Stimulated activated CD8-positive, alpha-beta memory T cell treated with anti-CD3 and anti-CD28 coated beads, Interleukin-15, amount 100 ng/mL, for 4 hours (primary cell): ENCODE data around the gene MAN1C1.
A peak's percentile ranks its signal among the peaks of the same experiment; 100 is the strongest.
"Not testable (repeated sequence)": the region's sequence is repeated elsewhere in the genome, so short reads cannot be mapped to it uniquely, and the experiment has no call there.

Source experiments
- DNase-seq, 2 donors: peaks; one replicate each; pipeline ENCODE4 v3.0.0-alpha.2; 2020; ENCODE audit warnings: low read depth in 2 of 2

Gene MAN1C1

GRCh38 chr1:25657883-25658760 lies 41.5 kb downstream of the MAN1C1 start:
- DNase-seq, result no peak

DNA sequence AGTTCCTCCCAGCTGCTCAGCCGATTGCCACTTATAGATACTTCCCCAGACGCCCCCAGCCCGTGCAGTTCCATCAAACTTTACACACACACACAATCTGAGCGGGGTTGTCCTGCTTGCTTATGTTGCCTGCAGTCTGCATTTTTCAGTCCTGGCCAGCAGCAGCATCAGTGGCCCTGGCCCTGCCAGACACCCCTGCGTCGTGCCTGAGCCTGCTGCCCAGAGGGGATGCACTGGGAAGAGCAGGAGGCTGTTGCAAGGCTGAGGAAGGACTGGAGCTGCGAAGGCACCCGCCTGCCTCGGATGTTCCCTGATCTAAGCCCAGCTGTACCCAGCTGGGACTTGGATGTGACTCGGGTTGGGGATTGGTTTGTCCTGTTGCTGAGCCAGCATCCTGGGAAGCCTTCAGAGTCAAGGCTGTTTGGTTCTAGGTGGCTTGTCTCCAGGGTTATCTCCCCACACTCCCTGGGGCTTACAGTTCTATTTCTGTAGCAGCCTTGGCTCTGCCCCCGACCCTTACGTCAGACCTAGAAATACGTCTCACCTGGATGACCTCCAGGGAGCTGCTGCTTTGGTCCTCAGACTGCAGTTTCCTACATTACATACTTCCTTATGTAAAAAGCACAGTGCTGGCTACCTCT lies 42.3 kb downstream of the MAN1C1 start:
- DNase-seq, result no peak

GRCh38 chr1:25661043-25661815 lies 44.6 kb downstream of the MAN1C1 start:
- no peak for DNase-seq

DNA sequence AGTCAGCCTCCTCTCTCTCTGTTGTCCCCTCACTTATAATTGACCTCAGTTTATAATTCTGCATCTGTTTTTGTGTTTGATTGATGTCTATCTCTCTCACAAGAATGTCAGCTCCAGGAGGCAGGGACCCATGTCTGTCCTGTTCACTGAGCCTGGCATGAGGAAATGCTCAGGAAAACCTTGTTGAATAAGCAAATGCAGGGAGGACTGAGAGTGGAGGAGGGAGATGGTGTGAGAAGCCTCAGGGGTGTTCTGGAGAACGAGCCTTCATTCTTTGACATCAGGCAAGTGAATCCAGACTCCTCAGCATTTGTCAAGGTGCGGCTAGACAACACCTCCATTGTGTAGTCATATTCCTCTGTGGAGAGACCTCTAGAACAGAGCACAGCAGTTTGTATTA lies 45.5 kb downstream of the MAN1C1 start:
- no peak for DNase-seq

GRCh38 chr1:25662959-25663358 lies 46.4 kb downstream of the MAN1C1 start:
- DNase-seq, result not testable (repeated sequence)

DNA sequence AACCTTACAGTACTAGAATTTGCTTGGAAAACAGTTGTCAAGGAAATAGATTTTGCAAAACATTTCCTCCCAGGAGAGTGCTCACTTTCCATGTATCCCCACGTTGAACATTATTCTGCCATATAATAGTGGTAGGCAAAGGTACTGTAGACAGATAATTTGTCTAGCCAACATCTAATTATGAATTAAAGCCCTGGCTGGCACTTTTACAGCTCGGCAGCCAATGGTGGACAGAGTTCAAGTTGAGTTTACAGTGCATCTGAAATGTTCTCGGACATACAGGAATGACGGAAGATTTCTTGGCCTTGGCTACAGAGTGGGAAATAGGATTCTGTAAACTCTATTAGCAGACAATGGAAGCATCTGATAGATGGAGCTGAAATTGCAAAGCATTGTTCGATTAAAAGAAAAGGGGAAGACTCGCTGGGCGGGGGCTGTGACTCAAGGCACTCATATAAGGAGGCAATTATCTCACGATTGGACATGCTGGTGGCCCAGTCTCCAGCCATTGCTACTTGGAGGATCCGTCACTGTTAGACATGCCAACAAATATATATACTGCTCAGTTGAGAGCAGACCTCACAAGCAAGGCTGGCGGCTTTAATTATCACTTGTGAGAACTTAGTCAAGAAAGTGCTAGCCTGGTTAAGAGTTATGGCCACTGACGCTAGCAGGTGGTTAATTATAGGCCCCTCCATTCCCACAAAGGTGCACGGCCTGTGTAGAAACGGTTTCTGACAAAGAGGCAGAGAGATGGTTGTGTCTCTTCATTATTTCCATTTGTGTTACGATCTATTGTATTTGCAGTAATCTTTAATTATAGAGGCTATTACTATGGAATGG lies 48.0 kb downstream of the MAN1C1 start:
- DNase-seq, result no peak

- no peak for DNase-seq
Measured at GRCh38 chr1:25666460-25666859, 49.9 kb downstream of the MAN1C1 start.

- DNase-seq, result no peak
Measured at GRCh38 chr1:25668931-25669573, 52.5 kb downstream of the MAN1C1 start.

DNA sequence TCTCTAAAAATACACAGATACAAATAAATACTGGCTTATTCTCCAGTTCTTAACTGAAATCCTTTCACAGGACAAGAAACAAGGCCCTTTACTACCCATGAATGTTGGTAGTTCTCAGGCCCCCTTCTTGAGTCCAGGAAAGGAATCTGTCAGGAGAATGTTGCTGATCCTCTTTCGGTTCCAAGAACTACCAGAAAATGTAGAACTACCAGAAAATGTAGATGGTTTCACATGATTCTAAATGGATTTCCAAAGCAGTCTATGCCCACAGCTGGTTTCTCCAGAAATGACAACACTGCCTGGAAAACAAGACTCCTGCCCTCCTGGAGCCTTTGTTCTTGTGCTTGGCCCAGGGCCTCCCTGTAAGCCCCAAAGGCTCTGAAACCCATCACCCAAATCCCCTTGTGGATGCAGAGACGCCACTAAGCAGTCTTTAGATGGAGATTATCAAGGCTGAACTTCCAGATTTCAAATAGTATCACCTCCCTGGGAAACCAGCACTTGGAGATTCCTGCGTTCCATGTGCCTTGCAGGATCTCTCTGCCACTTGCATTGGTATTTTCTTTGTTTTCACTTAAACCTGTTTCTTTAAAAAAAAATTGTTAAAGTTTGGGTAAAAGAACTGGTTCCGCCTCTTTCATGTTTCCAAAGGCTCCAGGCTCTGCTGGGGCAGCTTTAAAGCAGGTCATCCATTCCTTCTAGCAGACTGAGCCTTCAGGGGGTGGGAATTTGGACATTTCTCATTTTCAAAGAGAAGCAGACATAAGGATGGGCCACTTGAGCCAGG lies 53.4 kb downstream of the MAN1C1 start:
- no peak for DNase-seq

GRCh38 chr1:25671929-25672328 lies 55.3 kb downstream of the MAN1C1 start:
- DNase-seq, result no peak

DNA sequence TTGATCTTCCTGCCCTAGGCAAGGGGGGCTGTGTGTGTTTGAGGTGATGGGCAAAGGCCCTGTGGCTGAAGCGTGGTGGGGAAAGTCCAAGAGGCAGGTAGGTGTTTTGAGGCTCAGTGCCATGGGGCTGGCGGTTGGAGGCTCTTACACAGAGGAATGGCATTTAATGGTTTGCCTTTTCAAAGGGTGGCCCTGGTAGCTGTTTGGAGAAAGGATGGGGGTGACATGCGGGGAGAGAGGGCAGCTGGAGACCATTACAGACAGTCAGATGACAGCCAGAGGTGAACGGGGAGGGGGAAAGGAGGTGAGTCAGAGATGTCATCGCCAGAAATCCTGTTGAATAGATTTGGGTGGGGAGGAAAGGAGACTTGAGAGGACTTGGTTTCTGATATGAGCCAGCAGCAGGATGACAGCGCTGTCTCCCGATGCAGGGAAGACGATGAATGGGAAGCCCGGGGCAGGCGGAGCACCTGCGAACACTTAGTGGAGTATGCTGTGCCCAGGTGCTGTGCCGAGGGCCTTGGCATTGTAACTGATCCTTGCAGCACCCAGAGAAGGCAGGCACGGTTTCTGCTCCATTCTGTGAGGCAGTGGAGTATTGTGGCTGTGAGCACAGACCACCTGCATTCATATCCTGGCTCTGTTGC lies 56.3 kb downstream of the MAN1C1 start:
- no peak for DNase-seq

DNA sequence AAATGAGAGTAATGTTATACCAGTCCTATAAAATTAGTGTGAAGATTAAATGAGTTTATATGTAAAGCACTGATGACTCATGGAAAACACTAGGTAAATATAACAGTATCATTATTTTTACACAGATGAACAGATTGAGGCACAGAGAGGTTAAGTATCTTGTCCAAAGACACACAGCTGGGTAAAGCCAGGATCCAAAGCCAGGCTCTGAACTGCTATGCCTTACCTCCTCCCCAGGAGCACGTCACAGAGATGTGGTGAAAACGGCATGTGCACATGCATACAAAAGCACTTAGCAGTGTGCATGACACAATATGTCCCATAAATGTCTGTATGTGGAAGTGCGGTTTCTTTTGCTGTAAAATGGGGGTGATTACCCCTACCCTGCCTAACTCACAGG lies 56.9 kb downstream of the MAN1C1 start:
- DNase-seq, result no peak

DNA sequence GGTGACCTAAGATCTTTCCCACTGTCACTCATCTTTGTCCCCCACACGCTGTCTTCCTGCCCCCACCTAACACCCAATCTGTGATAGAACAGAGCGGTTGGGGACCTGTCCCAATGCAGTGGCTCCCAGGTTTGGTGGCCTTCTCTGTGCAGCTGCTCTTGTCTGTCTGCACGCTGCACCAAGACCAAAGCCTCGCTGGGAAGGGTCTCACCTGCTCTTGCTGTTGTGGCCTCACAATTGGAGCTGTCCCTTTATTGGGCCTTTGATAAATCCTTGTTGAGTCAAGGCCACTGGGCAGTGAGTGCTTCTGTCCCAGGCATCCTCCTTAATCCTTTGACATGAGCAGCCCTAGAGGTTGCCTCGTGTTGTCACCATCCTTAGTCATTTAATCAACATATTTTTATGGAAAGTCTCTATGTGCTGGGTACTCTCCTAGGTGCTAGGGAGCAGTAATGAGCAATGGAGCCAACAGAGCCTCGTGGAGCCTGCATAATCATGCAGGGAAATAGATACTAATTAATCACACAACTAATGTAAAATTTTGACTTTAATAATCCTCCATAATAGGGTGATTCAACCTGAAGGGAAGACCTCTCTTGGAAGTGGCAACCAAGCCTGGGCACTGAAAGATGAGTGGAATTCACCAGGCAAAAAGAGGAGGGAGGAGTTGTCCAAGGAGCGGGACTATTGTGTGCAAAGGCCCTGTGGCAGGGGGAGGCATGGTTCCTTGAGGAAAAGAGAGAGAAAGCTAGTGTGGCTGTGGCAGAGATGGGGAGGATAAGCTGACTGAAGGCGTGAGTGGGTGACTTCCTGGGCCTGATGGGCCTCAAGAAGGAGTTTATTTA lies 57.6 kb downstream of the MAN1C1 start:
- no peak for DNase-seq

GRCh38 chr1:25674807-25675084 lies 58.2 kb downstream of the MAN1C1 start:
- DNase-seq, result no peak

GRCh38 chr1:25675729-25676476 lies 59.3 kb downstream of the MAN1C1 start:
- DNase-seq, result peak; percentile 51 to 73

DNA sequence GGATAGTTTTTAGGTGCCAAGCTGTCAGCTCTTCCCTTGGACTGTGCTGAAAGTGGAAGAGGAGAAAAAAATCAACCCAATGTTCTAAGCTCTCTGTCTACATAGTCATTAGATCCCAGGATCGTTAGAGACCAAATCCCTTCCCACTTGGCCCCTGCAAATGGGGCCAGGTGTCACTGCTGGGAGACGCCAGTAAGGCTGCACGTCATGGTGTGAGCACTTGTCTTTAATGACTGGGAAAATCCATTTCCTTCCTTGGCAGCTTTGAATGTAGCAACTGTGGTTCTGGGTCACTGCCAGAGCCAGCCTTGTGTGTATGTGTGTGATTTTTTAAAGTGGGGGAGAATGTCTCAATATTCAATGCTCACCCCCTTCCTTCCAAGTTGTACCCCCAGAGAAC lies 59.9 kb downstream of the MAN1C1 start:
- DNase-seq, result no peak

DNA sequence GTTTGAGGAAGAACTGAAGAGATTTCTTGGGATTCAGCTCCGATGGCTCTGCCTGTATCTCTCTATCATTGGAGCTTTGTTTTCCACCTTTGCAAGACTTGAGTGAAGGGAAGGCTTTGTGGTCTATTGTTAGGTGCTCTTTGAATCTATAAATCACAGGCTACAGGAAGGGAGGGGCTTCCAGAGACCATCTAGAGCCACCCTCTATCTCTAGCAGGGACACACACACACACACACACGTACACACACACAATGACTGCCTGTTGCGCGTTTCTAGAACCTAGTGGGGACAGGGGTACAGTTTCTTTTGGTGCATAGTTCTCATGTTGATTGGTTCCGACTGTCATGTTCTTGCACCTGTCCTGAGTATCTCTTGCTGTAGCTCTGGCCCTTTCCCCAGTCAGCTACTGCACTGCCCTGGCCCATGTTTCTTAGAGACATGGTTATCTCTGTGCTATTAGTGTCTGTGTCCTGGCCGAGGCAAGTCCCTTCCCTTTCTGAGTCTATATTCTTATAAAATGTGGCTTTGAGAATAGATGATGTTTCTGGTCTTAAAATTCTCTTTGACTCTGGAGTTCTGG lies 60.7 kb downstream of the MAN1C1 start:
- DNase-seq, result no peak

DNA sequence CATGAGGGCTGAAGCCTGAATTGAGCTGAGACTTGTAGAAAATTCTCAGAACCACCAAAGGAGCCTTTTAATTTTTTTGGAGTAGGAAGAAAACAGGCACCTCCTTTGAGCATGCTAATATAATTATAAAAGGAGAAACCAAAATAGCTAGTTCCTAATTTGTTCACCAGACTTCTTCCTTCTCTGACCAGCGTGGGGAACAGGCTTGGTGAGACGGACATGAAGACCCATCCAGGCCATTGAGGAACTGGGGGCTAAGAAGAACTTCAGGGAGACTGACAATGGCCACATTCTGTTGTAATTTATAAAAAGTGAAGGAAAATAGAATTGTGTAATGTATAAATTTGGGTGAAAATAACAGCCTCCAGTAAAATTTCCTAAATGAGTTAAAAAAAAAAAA lies 62.6 kb downstream of the MAN1C1 start:
- DNase-seq, result no peak
